Measurements from ENCODE around the gene CDH13.

- no peak for TF ChIP-seq EZH2 (IDR thresholded peaks at IDR 0.05)
- no peak for TF ChIP-seq POLR2AphosphoS5 (IDR thresholded peaks at IDR 0.05; ENCODE audit: borderline replicate concordance, low read depth, low read length)
Measured at GRCh38 chr16:83494459-83494858, 867.7 kb downstream of the CDH13 start.

All from SK-N-MC (cell line).